ENCODE data around the gene SLC25A12. TPM values are rescaled to one million over a fixed set of nuclear protein-coding genes. Genes with fewer than 3 reads are reported as not detected.

SLC25A12 gene
- total and polyA plus RNA-seq, 10 of the 15 experiments (the other 5 are each of a cell fraction or from before 2014, with no cell fraction given), result 20.9 to 50.0 (median 33.0) TPM

DNA sequence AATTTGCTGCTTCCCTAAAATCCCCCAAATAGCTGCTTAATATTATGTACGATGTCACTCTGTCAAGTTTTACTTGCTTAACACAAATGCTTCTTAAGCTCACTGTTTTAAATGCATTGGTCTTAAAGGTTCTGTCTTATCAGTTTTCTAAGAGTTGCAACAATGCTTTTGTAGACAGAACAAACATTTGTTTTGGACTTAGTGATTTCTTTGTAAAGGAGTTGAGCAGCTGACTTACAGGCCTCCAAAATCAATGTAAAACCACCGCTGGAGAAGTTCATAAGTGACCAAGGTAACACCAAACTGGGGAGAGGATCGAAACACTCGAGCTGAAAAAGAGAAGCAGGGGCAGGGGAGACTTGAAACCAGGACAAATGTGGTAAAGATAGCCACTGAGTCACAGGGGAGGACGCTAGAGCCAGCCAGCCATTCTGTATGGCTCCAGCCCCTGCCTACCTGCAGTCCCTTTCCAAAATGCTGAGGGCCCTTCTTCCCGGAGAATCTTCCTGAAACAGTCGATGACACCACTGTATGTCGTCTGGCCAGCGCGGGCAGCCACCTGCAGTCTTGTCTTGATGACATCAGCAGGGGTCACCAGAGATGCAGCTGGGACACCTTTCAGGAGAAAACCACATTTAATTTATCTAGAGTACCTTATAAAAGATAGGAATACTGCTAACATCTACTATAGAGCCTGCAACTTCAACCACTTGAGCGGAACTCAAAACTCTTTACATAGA is 106.5 kb downstream of the SLC25A12 start:
- no peaks in the 10 kb centered on the region for H3K4me1 ChIP-seq (ENCODE audit: control insufficient read depth, insufficient read depth, low read length)
- ChIA-PET SMC1A (ENCODE audit: uncharacterized antibody, unreplicated experiment) (interaction anchor here (0.8 to 1.0 kb wide), 2 partner anchors 14 to 187 kb away, joined by 3 read pairs; no protein-coding TSS in a partner anchor), POLR2A (no interaction called here), RAD21 (ENCODE audit: unreplicated experiment) (no interaction called here), CTCF (interaction anchor here (0.7 to 2.2 kb wide), 2 partner anchors 25 to 318 kb away, joined by 3 to 7 read pairs; no protein-coding TSS in a partner anchor)
- in situ Hi-C loops (cut with MboI) (no loop called here), intact Hi-C loops (cut with micrococcal nuclease; ENCODE audit: unreplicated experiment) (no loop called here)
- no peak overlapping the region for H2AFZ ChIP-seq (ENCODE audit: control insufficient read depth, low read depth, low read length)
- ATAC-seq (no peak), DNase-seq (ENCODE audit: low read depth, low spot score) (no peak), FAIRE-seq (no peak)
- WGBS (ENCODE audit: insufficient coverage, insufficient replicate concordance, low lambda C conversion rate, missing lambda C conversion rate), result 98% methylated on average over 11 of the region's 11 CpGs
- H3K79me2 ChIP-seq (ENCODE audit: control insufficient read depth, insufficient read depth, low read length), result no peaks in the 10 kb centered on the region
- H3K9ac ChIP-seq (ENCODE audit: control insufficient read depth, insufficient read depth, low read length), result no peak overlapping the region
- no peaks in the 10 kb centered on the region for H4K20me1 ChIP-seq (ENCODE audit: control insufficient read depth, insufficient read depth)
- no peak overlapping the region for H3K4me3 ChIP-seq
- H3K9me3 ChIP-seq (replicated peaks; ENCODE audit: control insufficient read depth, insufficient read depth, low read length), result no peaks in the 10 kb centered on the region
- no peak overlapping the region for H3K27ac ChIP-seq (ENCODE audit: control insufficient read depth, insufficient read depth)
- H3K4me2 ChIP-seq (ENCODE audit: control insufficient read depth, insufficient read depth), result no peak overlapping the region
- BruUV-seq (replicated peaks), result no TSS peak
- no peaks in the 10 kb centered on the region; a peak in 1 of 4 replicates for H3K27me3 ChIP-seq (replicated peaks in 1 of 2; ENCODE audit: control insufficient read depth in 2 of 2, insufficient read depth in 2 of 2, low read length in 1 of 2)
- H3K36me3 ChIP-seq (ENCODE audit: control insufficient read depth in 2 of 2, insufficient read depth in 2 of 2, low read length in 1 of 2), result peaks cover 12 to 25% of the 10 kb centered on the region in 2 experiments
- TF ChIP-seq POLR2AphosphoS2 (IDR thresholded peaks at IDR 0.05; ENCODE audit: low read depth, low read length) (no peak), MEF2A (IDR thresholded peaks at IDR 0.05; ENCODE audit: insufficient read depth, low read depth, low read length) (no peak), ZBTB33 (IDR thresholded peaks at IDR 0.05) (no peak), ETV6 (conservative IDR thresholded peaks at IDR 0.05 in 1 of 2, IDR thresholded peaks at IDR 0.05 in 1 of 2; ENCODE audit: borderline replicate concordance in 1 of 2, low read depth in 1 of 2) (no peak), TBL1XR1 (IDR thresholded peaks at IDR 0.05; ENCODE audit: low read depth, low read length) (no peak), ZBED1 (IDR thresholded peaks at IDR 0.05; ENCODE audit: borderline replicate concordance) (no peak), SRF (IDR thresholded peaks at IDR 0.05; ENCODE audit: low read depth in 2 of 2, low read length in 2 of 2) (no peak), SUZ12 (IDR thresholded peaks at IDR 0.05; ENCODE audit: unreplicated experiment) (no peak), PML (IDR thresholded peaks at IDR 0.05; ENCODE audit: low read length) (no peak), HDAC2 (IDR thresholded peaks at IDR 0.05) (no peak), KAT2A (conservative IDR thresholded peaks at IDR 0.05; ENCODE audit: control insufficient read depth, low read depth, low read length) (no peak)
- TF ChIP-seq, protein P1, sequence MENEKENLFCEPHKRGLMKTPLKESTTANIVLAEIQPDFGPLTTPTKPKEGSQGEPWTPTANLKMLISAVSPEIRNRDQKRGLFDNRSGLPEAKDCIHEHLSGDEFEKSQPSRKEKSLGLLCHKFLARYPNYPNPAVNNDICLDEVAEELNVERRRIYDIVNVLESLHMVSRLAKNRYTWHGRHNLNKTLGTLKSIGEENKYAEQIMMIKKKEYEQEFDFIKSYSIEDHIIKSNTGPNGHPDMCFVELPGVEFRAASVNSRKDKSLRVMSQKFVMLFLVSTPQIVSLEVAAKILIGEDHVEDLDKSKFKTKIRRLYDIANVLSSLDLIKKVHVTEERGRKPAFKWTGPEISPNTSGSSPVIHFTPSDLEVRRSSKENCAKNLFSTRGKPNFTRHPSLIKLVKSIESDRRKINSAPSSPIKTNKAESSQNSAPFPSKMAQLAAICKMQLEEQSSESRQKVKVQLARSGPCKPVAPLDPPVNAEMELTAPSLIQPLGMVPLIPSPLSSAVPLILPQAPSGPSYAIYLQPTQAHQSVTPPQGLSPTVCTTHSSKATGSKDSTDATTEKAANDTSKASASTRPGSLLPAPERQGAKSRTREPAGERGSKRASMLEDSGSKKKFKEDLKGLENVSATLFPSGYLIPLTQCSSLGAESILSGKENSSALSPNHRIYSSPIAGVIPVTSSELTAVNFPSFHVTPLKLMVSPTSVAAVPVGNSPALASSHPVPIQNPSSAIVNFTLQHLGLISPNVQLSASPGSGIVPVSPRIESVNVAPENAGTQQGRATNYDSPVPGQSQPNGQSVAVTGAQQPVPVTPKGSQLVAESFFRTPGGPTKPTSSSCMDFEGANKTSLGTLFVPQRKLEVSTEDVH (IDR thresholded peaks at IDR 0.05; ENCODE audit: low read depth, partially characterized antibody), result no peak
- TF ChIP-seq, protein P2, sequence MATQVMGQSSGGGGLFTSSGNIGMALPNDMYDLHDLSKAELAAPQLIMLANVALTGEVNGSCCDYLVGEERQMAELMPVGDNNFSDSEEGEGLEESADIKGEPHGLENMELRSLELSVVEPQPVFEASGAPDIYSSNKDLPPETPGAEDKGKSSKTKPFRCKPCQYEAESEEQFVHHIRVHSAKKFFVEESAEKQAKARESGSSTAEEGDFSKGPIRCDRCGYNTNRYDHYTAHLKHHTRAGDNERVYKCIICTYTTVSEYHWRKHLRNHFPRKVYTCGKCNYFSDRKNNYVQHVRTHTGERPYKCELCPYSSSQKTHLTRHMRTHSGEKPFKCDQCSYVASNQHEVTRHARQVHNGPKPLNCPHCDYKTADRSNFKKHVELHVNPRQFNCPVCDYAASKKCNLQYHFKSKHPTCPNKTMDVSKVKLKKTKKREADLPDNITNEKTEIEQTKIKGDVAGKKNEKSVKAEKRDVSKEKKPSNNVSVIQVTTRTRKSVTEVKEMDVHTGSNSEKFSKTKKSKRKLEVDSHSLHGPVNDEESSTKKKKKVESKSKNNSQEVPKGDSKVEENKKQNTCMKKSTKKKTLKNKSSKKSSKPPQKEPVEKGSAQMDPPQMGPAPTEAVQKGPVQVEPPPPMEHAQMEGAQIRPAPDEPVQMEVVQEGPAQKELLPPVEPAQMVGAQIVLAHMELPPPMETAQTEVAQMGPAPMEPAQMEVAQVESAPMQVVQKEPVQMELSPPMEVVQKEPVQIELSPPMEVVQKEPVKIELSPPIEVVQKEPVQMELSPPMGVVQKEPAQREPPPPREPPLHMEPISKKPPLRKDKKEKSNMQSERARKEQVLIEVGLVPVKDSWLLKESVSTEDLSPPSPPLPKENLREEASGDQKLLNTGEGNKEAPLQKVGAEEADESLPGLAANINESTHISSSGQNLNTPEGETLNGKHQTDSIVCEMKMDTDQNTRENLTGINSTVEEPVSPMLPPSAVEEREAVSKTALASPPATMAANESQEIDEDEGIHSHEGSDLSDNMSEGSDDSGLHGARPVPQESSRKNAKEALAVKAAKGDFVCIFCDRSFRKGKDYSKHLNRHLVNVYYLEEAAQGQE (IDR thresholded peaks at IDR 0.05; ENCODE audit: low read depth, low read length), result no peak
- TF ChIP-seq, protein P3, sequence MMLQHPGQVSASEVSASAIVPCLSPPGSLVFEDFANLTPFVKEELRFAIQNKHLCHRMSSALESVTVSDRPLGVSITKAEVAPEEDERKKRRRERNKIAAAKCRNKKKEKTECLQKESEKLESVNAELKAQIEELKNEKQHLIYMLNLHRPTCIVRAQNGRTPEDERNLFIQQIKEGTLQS (IDR thresholded peaks at IDR 0.05; ENCODE audit: borderline replicate concordance, extremely low read depth, low read depth, low read length), result no peak
